ENCODE measurements around the gene CTAG2.

- TF ChIP-seq CTCF (IDR thresholded peaks at IDR 0.05; ENCODE audit: poor library complexity, severe bottlenecking) (no peak), EZH2 (IDR thresholded peaks at IDR 0.05; ENCODE audit: borderline replicate concordance, insufficient read depth, low read length, poor library complexity, severe bottlenecking) (no peak), REST (IDR thresholded peaks at IDR 0.05; ENCODE audit: borderline replicate concordance) (no peak), MXI1 (conservative IDR thresholded peaks at IDR 0.05; ENCODE audit: poor library complexity, severe bottlenecking) (no peak), POLR2AphosphoS5 (IDR thresholded peaks at IDR 0.05) (no peak), RAD21 (conservative IDR thresholded peaks at IDR 0.05) (no peak), EP300 (conservative IDR thresholded peaks at IDR 0.05; ENCODE audit: poor library complexity, severe bottlenecking) (no peak)
Observed at GRCh38 chrX:154658187-154658586, 4.8 kb upstream of the CTAG2 start.
